ENCODE measurements around the gene PDE3A. TPM values are rescaled to one million over a fixed set of nuclear protein-coding genes. Genes with fewer than 3 reads are reported as not detected.

The PDE3A gene
- total and polyA plus RNA-seq, 3 donors from 2014 or later, result 1.6 to 4.8 (median 2.7) TPM

DNA sequence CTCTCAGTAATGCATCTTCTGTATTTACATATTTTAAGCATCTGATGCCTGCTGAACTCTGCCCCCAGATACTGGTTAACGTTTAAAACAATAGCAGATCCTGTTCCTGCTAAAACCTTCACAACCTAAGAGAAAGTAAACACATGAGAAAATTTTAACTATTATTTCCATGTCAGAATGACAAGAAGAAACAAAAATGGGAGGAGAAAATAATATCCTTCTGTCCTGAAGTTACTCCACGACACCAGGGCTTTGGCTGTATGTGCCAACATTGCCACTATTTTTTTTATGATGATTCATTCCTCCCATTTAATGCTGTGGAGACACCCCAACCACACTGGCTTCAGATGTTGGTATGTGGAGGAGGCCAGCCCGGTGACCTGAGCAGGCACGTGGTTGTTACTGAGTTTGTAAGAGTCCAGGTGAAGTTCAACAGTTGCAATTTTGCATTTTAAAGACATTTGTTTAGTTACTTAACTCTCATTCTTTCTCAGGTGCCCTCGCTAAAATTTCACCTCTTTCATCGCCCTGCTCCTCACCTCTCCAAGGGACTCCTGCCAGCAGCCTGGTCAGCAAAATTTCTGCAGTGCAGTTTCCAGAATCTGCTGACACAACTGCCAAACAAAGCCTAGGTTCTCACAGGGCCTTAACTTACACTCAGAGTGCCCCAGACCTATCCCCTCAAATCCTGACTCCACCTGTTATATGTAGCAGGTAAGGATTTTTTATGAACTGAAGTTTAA lies 261.2 kb downstream of the PDE3A start:
- WGBS, 2 donors, result 63 to 70% methylated on average over 6 of the region's 6 CpGs
- Histone ChIP-seq H3K27me3 (no peaks in the 10 kb centered on the region), H3K9me3 (no peaks in the 10 kb centered on the region), H3K4me3 (no peak overlapping the region), H3K4me1 (no peaks in the 10 kb centered on the region), H3K36me3 (ENCODE audit: low read depth, missing control alignments) (no peaks in the 10 kb centered on the region), H3K27ac (no peak overlapping the region)
- intact Hi-C loops (cut with DNase I; ENCODE audit: low total_unique reads), result no loop called here
- DNase-seq, result no peak
- TF ChIP-seq, protein P1, sequence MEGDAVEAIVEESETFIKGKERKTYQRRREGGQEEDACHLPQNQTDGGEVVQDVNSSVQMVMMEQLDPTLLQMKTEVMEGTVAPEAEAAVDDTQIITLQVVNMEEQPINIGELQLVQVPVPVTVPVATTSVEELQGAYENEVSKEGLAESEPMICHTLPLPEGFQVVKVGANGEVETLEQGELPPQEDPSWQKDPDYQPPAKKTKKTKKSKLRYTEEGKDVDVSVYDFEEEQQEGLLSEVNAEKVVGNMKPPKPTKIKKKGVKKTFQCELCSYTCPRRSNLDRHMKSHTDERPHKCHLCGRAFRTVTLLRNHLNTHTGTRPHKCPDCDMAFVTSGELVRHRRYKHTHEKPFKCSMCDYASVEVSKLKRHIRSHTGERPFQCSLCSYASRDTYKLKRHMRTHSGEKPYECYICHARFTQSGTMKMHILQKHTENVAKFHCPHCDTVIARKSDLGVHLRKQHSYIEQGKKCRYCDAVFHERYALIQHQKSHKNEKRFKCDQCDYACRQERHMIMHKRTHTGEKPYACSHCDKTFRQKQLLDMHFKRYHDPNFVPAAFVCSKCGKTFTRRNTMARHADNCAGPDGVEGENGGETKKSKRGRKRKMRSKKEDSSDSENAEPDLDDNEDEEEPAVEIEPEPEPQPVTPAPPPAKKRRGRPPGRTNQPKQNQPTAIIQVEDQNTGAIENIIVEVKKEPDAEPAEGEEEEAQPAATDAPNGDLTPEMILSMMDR (IDR thresholded peaks at IDR 0.05), result no peak
- no peak for TF ChIP-seq POLR2A (IDR thresholded peaks at IDR 0.05)

- DNase-seq, result no peak
- TF ChIP-seq POLR2A (IDR thresholded peaks at IDR 0.05), result no peak
- TF ChIP-seq, protein P1 (IDR thresholded peaks at IDR 0.05), result no peak
- Histone ChIP-seq H3K27me3 (no peaks in the 10 kb centered on the region), H3K4me1 (no peaks in the 10 kb centered on the region), H3K27ac (no peak overlapping the region), H3K36me3 (ENCODE audit: low read depth, missing control alignments) (no peaks in the 10 kb centered on the region), H3K9me3 (no peaks in the 10 kb centered on the region), H3K4me3 (no peak overlapping the region)
- WGBS, 2 donors, result 57 to 70% methylated on average over 1 of the region's 1 CpG
- intact Hi-C loops (cut with DNase I; ENCODE audit: low total_unique reads), result no loop called here
Measured at GRCh38 chr12:20631711-20632110, 263.4 kb downstream of the PDE3A start.

DNA sequence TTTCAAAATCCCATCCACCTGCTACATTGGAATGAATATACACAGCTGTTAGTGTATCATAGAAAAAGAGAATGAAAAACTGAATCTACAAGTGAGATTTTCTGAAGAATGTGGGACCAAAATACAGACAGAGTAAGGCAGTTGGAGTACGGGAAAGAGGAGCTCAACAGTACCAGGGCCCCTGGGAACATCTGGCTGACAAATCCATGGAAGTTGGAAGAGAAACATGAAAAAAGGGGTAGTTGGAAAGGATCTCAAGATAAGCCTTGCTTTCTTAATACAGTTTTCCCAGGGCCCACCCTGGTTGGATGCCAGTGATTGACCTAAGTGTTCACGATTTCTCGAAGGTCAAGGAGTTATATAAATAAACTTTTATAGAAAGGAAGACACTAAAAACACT lies 272.8 kb downstream of the PDE3A start:
- no peak overlapping the region for H3K4me3 ChIP-seq
- H3K9me3 ChIP-seq, result no peaks in the 10 kb centered on the region
- TF ChIP-seq POLR2A (IDR thresholded peaks at IDR 0.05), result no peak
- TF ChIP-seq, protein P1 (IDR thresholded peaks at IDR 0.05), result no peak
- H3K36me3 ChIP-seq (ENCODE audit: low read depth, missing control alignments), result no peaks in the 10 kb centered on the region
- no peak for DNase-seq
- no peak overlapping the region for H3K27ac ChIP-seq
- WGBS, 2 donors, result 71 to 76% methylated on average over 3 of the region's 3 CpGs
- intact Hi-C loops (cut with DNase I; ENCODE audit: low total_unique reads), result no loop called here
- no peaks in the 10 kb centered on the region for H3K27me3 ChIP-seq
- H3K4me1 ChIP-seq, result no peaks in the 10 kb centered on the region

GRCh38 chr12:20643822-20644221 lies 275.5 kb downstream of the PDE3A start:
- Histone ChIP-seq H3K4me3 (no peak overlapping the region), H3K27ac (no peak overlapping the region), H3K27me3 (no peaks in the 10 kb centered on the region), H3K9me3 (no peaks in the 10 kb centered on the region), H3K36me3 (ENCODE audit: low read depth, missing control alignments) (no peaks in the 10 kb centered on the region), H3K4me1 (no peaks in the 10 kb centered on the region)
- TF ChIP-seq, protein P1 (IDR thresholded peaks at IDR 0.05), result no peak
- no peak for TF ChIP-seq POLR2A (IDR thresholded peaks at IDR 0.05)
- intact Hi-C loops (cut with DNase I; ENCODE audit: low total_unique reads), result no loop called here
- WGBS, 2 donors, result 93 to 95% methylated on average over 2 of the region's 2 CpGs
- DNase-seq, result no peak
